ENCODE measurements around the gene TGM4.
A peak's percentile ranks its signal among the peaks of the same experiment; 100 is the strongest.
"Not testable (repeated sequence)": the region's sequence is repeated elsewhere in the genome, so short reads cannot be mapped to it uniquely, and the experiment has no call there.

The TGM4 gene

DNA sequence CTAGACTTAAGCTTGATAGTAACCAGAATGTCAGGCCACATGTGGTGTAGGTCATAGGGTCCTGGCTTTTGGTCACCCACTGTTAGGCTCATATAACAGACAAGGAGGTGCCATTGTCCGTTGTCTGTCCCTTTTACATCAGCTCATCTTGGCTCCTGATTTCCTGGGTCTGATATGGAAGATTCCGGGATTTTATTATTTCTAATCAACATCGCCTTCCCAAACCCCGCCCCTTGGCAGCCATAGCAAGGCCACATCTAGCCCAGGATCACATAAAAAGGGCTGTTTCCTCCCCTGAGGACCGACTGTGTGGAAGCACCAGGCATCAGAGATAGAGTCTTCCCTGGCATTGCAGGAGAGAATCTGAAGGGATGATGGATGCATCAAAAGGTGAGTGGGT is at the start of gene TGM4:
TGM4 (plus strand) TSS at position 301 of the 400 bp plus-strand sequence; CDS start at position 372, 71 bp downstream.
- DNase-seq, result no peak

DNA sequence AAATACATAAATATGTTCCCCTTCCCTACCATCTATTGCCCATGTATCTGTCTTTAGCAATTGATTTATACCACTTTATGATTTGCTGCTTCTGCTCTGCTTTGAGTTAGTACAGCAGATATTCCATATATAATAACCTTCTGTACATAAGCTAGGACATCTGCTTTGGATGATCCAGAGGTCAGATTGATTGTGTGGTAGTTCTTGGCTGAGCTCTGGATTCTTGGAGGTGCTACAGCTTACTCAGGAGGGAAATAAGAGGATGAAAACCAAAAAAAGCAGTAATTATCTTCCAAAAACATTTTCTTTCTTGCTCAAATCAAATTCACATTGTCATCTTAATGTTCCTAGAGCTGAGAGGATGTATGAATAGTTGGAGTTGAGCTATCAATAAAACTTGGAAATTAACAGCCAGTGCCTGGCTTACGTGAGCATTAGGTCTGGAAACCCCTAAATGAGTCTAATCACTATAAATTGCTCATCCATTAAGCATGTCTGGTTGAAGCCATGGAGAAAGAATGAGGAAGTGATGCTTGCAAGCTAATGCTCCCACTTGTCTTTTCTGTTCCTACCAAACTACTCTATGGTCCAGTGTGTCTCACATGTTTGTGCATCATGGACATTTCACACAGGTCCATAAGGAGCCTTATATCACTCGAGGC is 49.0 kb upstream of the TGM4 start:
- DNase-seq, result no peak

GRCh38 chr3:44827196-44827595 is 47.2 kb upstream of the TGM4 start:
- DNase-seq, result no peak

GRCh38 chr3:44831232-44831631 is 43.2 kb upstream of the TGM4 start:
- DNase-seq, result no peak

DNA sequence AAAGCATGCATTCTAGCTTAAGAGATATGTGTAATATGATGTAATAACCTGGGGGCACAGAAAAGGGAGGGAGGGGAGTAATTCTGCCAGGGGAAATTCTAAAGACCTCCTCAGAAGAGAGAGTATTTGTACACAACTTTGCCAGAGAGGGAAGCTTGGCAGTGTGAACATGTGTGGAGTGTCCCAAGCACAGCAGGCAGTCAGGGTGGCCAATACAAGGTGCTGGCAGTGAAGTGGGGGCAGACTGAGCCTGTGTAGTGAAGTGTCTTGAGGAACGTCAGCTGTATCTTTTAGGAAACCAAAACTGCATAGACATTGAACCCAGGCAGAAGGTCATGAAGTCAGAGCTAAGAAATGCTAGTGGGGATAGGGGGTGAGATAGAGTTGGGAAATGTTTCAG is 42.4 kb upstream of the TGM4 start:
- no peak for DNase-seq

- no peak for DNase-seq
These were observed 41.4 kb upstream of the TGM4 start for GRCh38 chr3:44832965-44833364.

DNA sequence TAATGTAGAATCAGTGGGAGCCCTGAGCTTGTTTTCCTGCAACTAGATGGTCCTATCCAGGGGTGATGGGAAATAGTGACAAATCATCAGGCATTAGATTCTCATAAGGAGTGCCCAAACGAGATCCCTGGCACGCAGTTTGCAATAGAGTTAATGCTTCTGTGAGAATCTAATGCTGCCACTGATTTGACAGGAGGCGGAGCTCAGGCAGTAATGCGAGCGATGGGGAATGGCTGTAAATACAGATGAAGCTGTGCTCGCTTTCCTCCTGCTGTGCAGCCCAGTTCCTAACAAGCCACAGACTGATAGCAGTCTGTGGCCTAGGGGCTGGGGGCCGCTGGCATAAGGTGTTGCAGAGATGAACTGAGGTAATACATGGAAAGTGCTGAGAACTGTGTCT is 41.0 kb upstream of the TGM4 start:
- no peak for DNase-seq

DNA sequence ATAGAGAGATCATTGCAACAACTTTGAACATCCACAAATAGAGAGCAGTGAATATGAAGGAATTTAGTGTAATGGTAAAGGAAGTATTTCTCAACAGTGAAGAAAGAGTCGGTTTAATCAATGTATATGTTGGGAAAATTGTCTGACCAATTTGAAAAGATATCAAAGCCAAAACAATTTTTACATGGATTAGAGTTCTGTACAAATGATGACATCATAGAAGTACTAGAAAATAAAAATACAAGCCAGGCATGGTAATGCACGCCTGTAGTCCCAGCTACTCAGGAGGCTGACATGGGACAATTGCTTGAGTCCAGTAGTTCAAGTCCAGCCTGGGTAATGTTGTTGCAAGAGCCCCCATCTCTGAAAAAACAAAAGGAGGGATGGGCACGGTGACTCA is 38.7 kb upstream of the TGM4 start:
- no peak for DNase-seq

DNA sequence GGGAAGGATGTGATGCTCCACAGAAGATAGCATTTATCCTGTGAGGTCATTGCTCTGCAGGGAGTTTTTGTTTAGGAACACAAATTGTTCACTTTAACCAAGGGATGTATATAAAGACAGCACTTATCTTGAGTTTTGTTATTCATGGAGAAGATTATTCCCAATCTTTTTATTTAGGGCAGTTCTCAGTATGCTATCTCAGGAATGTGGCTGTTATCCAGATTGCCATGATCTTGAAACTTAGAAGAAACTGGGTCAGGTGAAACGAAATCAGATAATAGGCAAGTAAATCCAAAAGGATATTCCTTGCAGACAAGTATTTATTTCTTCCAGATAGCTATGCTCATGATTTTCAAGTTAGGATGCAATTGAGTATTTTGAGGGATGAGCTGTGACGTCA is 32.0 kb upstream of the TGM4 start:
- no peak for DNase-seq

GRCh38 chr3:44845528-44846520 is 28.6 kb upstream of the TGM4 start:
- DNase-seq, result no peak

DNA sequence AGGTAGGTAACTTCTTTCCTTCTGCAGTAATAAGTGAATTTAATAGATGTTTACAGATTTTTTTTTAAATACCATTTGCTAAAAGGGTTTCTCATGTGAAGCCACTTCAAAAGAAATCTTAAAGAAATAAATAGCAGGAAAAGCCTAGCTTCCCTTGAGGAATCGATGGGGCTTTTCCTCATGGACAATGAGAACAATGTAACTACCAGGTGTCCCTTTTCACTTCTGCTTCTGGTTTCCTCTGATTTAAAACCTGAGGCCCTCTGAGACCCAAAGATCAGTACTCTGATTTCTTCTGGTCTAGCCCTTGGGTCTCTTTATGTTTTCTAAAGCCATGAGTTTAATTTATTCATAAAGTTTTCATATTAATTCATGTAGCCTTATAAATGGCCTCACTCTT is 25.8 kb upstream of the TGM4 start:
- DNase-seq, result no peak

DNA sequence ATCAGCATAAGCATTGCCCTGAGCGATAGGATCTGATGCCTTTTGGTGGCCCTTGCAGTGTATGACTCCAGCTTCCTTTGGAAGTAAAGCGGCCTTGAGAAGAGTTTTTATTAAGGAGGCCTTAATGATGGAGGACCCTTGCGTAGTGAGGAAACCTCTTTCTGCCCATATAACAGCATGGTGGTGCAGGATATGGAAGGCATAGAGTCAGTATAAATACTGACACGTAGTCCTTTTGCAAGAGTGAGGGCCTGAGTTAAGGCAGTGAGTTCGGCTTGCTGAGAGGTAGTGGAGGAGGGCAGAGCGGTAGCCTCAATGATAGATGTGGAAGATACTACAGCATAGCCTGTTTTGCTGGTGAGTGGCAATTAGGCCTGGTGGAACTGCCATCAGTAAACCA is 17.7 kb upstream of the TGM4 start:
- not testable (repeated sequence) for DNase-seq

DNA sequence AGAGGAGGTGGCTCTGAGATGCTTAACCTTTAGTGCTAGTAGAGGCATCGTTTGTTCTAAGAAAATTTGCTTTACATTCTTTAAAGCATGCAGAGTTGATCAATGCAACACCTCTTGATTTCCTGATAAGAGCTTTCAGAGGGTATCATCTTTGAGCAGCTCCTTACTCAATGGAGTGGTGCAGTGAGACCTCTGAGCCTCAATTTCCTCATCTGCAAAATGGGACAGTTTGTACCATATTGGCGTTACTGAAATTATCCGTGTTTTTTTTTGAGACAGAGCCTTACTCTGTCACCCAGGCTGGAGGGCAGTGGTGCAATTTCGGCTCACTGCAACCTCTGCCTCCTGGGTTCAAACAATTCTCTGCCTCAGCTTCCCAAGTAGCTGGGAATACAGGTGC is 14.3 kb upstream of the TGM4 start:
- no peak for DNase-seq

DNA sequence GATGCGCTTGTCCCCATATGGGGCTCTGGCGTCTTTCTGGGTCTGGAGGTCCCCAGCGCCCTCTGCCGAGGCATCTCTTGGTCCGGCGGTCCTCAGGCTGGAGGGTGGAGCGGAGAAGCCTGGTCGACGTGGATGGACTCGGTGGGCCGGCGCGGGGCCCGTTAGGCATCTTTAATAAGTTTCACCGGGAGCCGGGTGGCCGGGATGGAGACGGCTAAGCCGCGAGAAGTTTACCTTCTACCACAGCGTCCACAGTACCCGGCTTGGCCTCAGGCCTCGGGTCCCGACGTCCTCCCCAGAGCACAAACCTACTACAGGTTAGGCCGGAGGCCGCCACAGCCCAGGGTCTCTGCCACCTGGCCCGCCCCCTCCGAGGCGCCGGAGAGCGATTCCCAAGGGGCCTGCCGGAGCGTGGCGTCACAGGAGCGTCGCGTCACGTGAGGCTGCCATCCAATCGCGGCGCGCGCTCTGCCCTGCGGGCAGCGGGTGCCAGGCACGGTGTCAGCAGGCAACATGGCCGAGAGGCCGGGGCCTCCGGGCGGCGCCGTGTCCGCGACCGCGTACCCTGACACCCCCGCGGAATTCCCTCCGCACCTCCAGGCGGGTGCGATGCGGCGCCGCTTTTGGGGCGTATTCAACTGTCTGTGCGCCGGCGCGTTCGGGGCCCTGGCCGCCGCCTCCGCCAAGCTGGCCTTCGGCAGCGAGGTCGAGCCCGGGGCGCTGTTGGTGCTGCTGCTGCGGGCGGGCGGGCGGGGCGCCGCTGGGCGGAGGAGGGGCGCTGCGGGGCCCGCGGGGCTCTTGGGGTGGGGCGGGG is 12.8 kb upstream of the TGM4 start, which contains the start of gene TMEM42:
TMEM42 (plus strand) TSS at position 501 of the 814 bp plus-strand sequence; CDS start at position 514, 13 bp downstream.
- peak; percentile 81 for DNase-seq

- DNase-seq, result peak; percentile 37
These were observed 12.2 kb upstream of the TGM4 start for GRCh38 chr3:44862226-44862637.

GRCh38 chr3:44865272-44866035 is 9.0 kb upstream of the TGM4 start:
- DNase-seq, result peak; percentile 4

- DNase-seq, result no peak
These were observed 6.8 kb upstream of the TGM4 start for GRCh38 chr3:44867421-44868111.

DNA sequence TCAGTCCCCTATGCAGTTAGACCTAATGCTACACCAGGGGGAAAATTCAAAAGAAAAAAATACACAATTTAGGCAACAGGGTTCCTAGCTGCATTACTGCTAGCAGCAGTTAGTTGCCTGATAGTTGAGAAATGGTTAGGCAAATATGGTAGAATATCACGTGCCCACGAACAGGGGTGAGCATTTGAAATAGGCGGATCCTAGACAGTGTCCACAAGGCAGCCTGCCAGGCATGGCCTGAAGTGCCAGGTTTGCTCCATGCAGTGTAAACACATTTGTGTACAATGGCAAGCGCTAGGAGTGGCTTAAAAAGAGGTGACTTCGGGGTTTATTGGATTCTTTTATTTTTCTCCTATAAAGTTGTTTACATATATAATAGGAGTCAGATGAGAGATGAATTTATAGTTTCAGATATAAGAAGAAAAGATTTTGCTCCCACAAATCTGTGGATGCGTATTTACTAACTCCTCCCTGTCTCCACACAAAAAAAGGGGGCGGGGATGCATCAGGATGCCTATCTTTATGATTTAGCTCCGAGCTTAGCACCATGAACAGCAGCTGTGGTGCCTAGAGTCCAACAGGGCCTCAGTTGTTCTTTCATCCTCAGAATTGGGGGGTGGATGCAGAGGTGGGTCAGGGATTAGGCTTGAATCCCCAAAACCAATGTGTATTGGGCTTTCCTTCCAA is 3.9 kb upstream of the TGM4 start:
- DNase-seq, result peak; percentile 79

GRCh38 chr3:44875596-44875995 is 1.2 kb downstream of the TGM4 start:
- DNase-seq, result no peak

GRCh38 chr3:44877333-44877732 is 2.9 kb downstream of the TGM4 start:
- DNase-seq, result no peak

GRCh38 chr3:44880284-44880683 is 5.9 kb downstream of the TGM4 start:
- no peak for DNase-seq
